CD4-positive, alpha-beta T cell treated with Interferon gamma for 1 hour (primary cell): Measurements from ENCODE around the gene DUSP9.

Experiments
- DNase-seq: peaks from one replicate; pipeline ENCODE4 v3.0.0-alpha.2; 2020

Gene DUSP9

GRCh38 chrX:153637121-153638040 lies 9.6 kb upstream of the DUSP9 start:
- DNase-seq, result no peak

- no peak for DNase-seq
Measured at GRCh38 chrX:153638041-153638371, 9.0 kb upstream of the DUSP9 start.

- no peak for DNase-seq
Measured at GRCh38 chrX:153638436-153639176, 8.4 kb upstream of the DUSP9 start.

- DNase-seq, result no peak
Measured at GRCh38 chrX:153639177-153640044, 7.6 kb upstream of the DUSP9 start.

GRCh38 chrX:153640045-153640686 lies 6.8 kb upstream of the DUSP9 start:
- DNase-seq, result no peak

GRCh38 chrX:153640736-153641575 lies 6.0 kb upstream of the DUSP9 start:
- DNase-seq, result no peak

GRCh38 chrX:153641627-153642026 lies 5.4 kb upstream of the DUSP9 start:
- DNase-seq, result no peak

- no peak for DNase-seq
Measured at GRCh38 chrX:153642051-153642654, 4.8 kb upstream of the DUSP9 start.

GRCh38 chrX:153642655-153643430 lies 4.2 kb upstream of the DUSP9 start:
- DNase-seq, result no peak

GRCh38 chrX:153643431-153644351 lies 3.3 kb upstream of the DUSP9 start:
- no peak for DNase-seq

- DNase-seq, result no peak
Measured at GRCh38 chrX:153644356-153645125, 2.5 kb upstream of the DUSP9 start.

- no peak for DNase-seq
Measured at GRCh38 chrX:153645151-153645550, 1.9 kb upstream of the DUSP9 start.

GRCh38 chrX:153645921-153646488 lies 998 bp upstream of the DUSP9 start:
- no peak for DNase-seq

- DNase-seq, result no peak
Measured at GRCh38 chrX:153647461-153648357, 706 bp downstream of the DUSP9 start.

- no peak for DNase-seq
Measured at GRCh38 chrX:153648358-153649177, 1.6 kb downstream of the DUSP9 start.
